Hematopoietic multipotent progenitor cell treated with erythropoietin and hydrocortisone succinate and interleukin-3 and kit ligand, for 4 days (in vitro differentiated cells): Measurements from ENCODE around the gene H3-3A.
A peak's percentile ranks its signal among the peaks of the same experiment; 100 is the strongest.

Source experiments
- DNase-seq: peaks from one replicate; pipeline ENCODE4 v3.0.0-alpha.2; 2015

H3-3A gene

DNA sequence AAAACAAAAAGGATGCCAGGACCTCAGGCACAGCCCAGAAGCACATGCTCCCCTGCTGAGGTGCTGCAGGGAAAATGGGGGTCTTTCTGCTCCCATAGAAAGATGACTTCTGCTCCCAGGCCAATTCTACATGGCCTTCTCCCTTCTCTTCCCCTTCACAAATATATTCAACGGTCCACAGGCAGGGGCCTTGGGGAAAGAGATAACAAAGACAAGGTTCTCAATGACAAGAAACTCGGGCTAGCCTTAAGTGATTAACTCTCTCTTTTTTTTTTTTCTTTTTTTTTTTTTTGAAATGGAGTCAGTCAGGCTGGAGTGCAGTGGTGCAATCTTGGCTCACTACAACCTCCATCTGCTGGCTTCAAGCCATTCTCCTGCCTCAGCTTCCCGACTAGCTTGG, 54.2 kb downstream of the H3-3A start:
- DNase-seq = peak; percentile 32

DNA sequence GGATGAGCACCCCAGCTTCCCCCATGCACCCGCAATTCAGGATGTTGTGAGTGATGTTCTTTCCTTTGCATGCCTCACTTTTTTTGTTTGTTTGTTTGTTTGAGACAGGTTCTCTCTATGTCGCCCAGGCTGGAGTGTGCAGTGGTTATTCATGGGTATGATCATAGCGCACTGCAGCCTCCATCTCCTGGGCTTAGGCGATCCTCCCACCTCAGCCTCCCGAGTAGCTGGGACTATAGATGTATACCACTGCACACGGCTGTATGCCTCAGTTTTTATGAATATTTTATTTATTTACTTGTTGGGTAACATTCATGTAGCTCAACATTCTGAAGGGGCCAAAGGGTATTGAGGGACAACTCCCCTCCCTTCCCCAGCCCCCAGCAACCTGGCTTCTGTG, 54.8 kb downstream of the H3-3A start:
- no peak for DNase-seq

DNA sequence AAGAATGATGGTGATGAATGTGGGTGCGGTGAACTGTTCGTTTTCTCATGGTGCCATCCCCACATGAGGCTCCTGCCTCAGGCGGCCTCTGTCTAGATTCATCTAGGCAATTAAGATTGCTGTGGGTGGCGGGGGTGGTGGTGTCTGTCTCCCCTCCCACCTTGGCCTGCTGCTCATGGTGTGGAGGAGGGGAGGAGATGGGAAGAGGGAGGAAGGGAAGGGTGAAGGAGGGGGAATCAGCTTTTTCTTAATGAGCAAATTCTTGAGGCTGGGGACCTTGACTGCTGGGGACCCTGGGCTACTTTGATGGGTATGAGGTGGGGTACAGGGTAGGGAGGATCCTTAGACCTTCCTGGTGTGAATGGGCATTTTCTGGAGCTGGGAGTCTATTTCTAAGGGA, 55.8 kb downstream of the H3-3A start:
- DNase-seq = no peak

DNA sequence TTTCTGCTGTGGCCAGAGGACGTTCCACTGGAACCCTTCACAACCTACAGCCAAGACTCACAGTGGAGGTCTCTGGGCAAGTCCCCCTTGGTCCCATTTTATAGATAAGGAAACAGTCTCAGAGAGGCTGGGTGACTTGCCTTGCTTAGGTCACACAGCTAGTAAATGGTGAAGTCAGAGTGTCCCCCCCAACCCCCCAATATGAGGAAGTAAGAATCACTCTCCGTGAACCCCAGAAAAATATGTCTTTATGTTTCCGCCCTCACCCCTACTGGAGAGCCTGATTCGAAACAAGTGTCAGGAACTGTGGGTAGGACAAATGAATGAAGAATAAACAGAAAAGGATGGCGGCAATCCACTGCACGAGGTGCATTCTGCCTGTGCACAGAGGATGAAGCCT, 56.7 kb downstream of the H3-3A start:
- no peak for DNase-seq

DNA sequence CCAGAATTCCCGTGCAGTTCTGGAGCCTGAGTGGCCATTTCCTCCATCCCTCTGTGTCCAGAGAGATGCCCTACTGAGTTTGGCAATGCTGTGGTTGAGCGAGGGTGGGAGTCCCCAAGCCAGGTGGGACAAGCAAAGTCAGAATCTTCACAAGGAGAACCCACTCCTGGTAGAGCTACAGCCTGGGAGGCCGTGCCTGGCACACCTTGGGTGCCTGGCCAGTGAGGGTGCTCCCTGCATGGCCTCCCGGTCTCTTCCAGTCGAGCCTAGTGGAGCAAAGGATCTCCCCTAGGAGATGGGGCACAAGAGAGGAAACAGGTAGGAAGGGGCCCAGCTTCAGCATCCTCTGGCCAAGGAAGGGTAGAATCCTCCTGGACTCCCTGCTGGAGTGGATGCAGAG, 57.9 kb downstream of the H3-3A start:
- DNase-seq = no peak

DNA sequence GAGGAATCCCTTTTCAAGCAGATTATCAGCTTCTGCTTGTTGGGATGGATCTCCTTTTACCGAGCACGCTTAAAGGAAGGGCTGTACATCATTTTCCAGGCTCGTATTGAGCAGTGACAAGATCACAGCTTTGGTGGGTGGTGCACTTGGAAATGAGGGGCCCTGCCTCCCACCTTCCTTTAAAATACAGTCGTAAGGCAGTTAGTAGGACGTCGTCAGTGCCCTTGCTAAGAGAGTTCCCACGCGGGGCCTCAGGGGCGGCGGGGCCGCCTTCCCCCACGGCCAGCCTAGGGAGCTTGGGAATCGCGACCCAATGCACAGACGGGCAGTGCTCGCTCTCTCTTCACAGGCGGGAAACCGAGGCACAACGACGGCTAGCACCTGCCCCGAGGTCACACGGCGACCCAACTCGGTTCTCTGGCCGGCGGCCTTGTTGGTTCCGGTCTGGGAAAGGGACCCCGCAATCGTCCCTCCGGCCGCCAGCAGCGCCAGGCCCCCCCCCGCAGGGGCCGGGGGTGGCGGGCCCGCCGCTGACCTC, 58.6 kb downstream of the H3-3A start:
- DNase-seq = no peak
